Hematopoietic multipotent progenitor cell (in vitro differentiated cells): ENCODE results near the gene LGALS8. TPM values are rescaled to one million over a fixed set of nuclear protein-coding genes. Genes with fewer than 3 reads are reported as not detected.
"Not testable (repeated sequence)": the region's sequence is repeated elsewhere in the genome, so short reads cannot be mapped to it uniquely, and the experiment has no call there.

Source experiments
- DNase-seq, 3 donors: peaks; one replicate each; pipeline ENCODE4 v3.0.0-alpha.2; 2011 to 2015; ENCODE audit warnings: low read depth in 2 of 3, low spot score in 2 of 3
- total RNA-seq: library from RNA; depleted of rRNA; stranded (reverse); fragments of >200 nt; gene quantifications from one replicate; pipeline ENCODE4 v1.2.3, GENCODE V29; 2012

The LGALS8 gene
- total RNA-seq, 1 donor, result 47.1 TPM

DNA sequence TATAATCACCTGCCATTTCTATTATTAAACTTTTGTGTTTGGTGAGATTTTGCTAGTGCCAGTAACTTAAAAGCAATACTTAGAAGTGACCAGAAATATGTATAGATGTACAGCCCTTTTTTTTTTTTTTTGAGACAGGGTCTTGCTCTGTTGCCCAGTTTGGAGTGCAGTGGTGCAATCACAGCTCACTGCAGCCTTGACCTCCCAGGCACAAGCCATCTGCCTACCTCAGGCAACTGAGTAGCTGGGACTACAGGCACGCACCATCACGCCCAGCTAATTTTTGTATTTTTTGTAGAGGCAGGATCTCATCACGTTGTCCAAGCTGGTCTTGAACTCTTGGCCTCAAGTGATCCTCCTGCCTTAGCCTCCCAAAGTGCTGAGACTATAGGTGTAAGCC lies 56.6 kb downstream of the LGALS8 start:
- DNase-seq, result not testable (repeated sequence)

DNA sequence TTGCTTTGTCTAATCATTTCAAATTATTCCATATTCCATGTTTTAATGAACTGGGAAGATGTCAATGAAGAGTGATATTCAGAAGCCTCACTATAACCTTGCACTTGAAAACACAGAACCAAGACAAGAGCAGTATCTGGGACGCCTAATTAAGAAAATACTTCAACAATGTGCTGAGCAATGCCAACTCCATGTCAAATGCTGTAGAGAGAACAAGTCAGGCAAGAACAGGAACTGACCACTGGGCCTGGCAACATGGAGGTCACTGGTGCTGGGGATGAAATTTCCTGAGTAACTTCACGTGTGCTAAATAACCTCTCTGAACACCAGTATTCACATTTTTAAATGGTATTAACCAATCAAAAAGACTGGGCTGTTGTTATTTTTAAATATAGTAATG lies 57.7 kb downstream of the LGALS8 start:
- no peak for DNase-seq

DNA sequence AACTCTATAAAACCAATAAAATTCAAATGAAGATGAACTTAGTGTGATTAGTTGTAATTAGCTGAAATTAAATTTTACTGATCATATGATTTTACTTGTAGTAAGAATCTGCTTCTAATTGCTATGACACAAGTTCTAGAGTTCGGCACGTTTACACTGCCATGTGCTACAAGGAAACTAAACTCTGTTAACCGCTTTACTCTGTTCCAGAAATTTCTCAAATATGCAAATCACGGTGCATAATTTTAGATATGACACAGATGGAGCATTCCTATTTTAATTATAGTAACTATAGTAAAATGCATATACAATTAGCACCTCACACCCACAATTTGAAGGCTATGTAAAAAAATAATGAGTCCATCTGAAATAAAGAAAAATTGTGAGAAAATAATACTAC lies 65.7 kb downstream of the LGALS8 start:
- DNase-seq, result no peak

DNA sequence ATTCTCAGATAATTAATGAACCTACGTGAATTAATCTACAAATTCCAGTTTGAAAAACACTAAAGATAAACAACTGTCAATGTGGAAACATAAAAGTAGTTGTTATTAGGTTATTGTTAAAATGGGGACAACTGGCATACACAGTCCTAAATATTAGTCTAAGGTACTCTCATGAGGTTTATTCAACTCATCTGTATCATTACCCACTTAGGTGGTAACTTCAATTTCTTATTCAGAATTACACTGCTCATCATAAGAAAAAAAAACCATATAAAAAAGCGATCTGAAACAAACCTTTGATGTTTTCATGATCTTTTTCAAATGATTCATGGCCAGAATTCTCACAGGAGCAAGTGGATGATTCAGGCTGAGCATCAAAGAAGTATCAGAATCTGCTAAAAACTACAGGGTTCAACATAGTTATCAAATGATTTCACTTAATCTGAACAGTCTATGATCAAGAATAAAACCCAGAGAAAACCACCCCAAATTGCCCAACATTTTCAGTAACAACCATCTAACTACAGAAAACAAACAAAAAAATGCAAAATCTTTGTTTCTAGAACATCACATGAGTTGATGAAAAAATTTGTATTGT lies 66.9 kb downstream of the LGALS8 start:
- DNase-seq, result no peak

DNA sequence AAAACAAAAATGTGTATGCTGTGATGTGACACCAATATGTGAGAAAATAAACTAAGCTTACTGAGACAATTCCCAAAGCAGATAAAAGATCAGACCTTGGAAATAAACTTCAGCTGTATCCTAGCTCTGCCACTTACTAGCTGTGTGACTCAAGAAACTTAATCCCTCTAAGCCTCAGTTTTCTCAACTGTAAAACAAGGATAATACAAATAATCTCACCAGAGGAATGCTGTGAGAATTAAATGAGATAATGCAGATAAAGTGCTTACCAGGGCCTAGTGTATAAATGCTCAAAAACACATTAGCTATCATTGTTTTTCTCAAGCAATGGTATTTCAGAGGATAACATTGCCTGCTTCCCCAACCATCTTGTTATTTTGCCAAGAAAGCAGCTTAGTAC lies 78.4 kb downstream of the LGALS8 start:
- DNase-seq, result no peak

Other genes with a start within 250 kb of the LGALS8 start
- gene ERO1B, start 242.0 kb upstream of the LGALS8 start, total RNA-seq, result 4.8 TPM
- 8.3 TPM for gene EDARADD, start 129.7 kb upstream of the LGALS8 start, total RNA-seq
- 18.0 TPM for gene HEATR1, start 80.5 kb downstream of the LGALS8 start, total RNA-seq
- not detected for gene ACTN2, start 162.5 kb downstream of the LGALS8 start, total RNA-seq